HL-60/S4 treated with phorbol 12-myristate 13-acetate at 8.2 ng/mL for 4 days and 3 days (cell line): Measurements from ENCODE around the gene TMEM33.

Experiments
- in situ Hi-C: fragments of 300-500 bp; cut with MboI; formaldehyde crosslinking; loops from 2 replicates; pipeline ENCODE4 v1.15.0; 2022; ENCODE audit warnings: low sequenced_read_pairs

Gene TMEM33

GRCh38 chr4:41935652-41936021 is 408 bp downstream of the TMEM33 start:
- in situ Hi-C loops, result no loop called here

GRCh38 chr4:41939016-41939626 is 3.9 kb downstream of the TMEM33 start:
- in situ Hi-C loops, result no loop called here

GRCh38 chr4:41940834-41941233 is 5.6 kb downstream of the TMEM33 start:
- in situ Hi-C loops, result no loop called here

- in situ Hi-C loops, result no loop called here
Observed at GRCh38 chr4:41943506-41943905, 8.3 kb downstream of the TMEM33 start.

- in situ Hi-C loops, result no loop called here
Observed at GRCh38 chr4:41944089-41944488, 8.9 kb downstream of the TMEM33 start.

- in situ Hi-C loops, result no loop called here
Observed at GRCh38 chr4:41949531-41949930, 14.3 kb downstream of the TMEM33 start.

GRCh38 chr4:41957634-41958033 is 22.4 kb downstream of the TMEM33 start:
- in situ Hi-C loops, result no loop called here

- in situ Hi-C loops, result no loop called here
Observed at GRCh38 chr4:41963105-41963504, 27.9 kb downstream of the TMEM33 start.

GRCh38 chr4:41964401-41964800 is 29.2 kb downstream of the TMEM33 start:
- in situ Hi-C loops, result no loop called here

GRCh38 chr4:41967392-41967791 is 32.2 kb downstream of the TMEM33 start:
- in situ Hi-C loops, result no loop called here

GRCh38 chr4:41969671-41970070 is 34.4 kb downstream of the TMEM33 start:
- in situ Hi-C loops, result no loop called here

- in situ Hi-C loops, result no loop called here
Observed at GRCh38 chr4:41975341-41975740, 40.1 kb downstream of the TMEM33 start.

- in situ Hi-C loops, result no loop called here
Observed at GRCh38 chr4:41976775-41977516, 41.7 kb downstream of the TMEM33 start.

- in situ Hi-C loops, result no loop called here
Observed at GRCh38 chr4:41977709-41978108, 42.5 kb downstream of the TMEM33 start.

- in situ Hi-C loops, result no loop called here
Observed at GRCh38 chr4:41981456-41981855, 46.2 kb downstream of the TMEM33 start, which contains the start of gene DCAF4L1. DCAF4L1 (plus strand) TSS chr4:41981756; CDS start chr4:41981793, 37 bp downstream.

- in situ Hi-C loops, result no loop called here
Observed at GRCh38 chr4:41982716-41983115, 47.5 kb downstream of the TMEM33 start.

GRCh38 chr4:41985151-41985550 is 49.9 kb downstream of the TMEM33 start:
- in situ Hi-C loops, result no loop called here

GRCh38 chr4:41989994-41990364 is 54.8 kb downstream of the TMEM33 start:
- in situ Hi-C loops, result no loop called here

- in situ Hi-C loops, result no loop called here
Observed at GRCh38 chr4:41990365-41991111, 55.3 kb downstream of the TMEM33 start, which contains the start of gene SLC30A9. SLC30A9 (plus strand) TSS chr4:41990530; CDS start chr4:41990652, 122 bp downstream.

- in situ Hi-C loops, result no loop called here
Observed at GRCh38 chr4:41991916-41992767, 56.9 kb downstream of the TMEM33 start.
